Measurements from ENCODE around the gene POU6F1.
A peak's percentile ranks its signal among the peaks of the same experiment; 100 is the strongest.

Gene POU6F1

GRCh38 chr12:51242120-51242519 is 24.3 kb upstream of the POU6F1 start:
- Histone ChIP-seq H3K9ac (ENCODE audit: low read depth, low read length, poor library complexity, severe bottlenecking) (no peak overlapping the region), H3K4me3 (ENCODE audit: low read length, poor library complexity, severe bottlenecking) (no peak overlapping the region), H3K27me3 (ENCODE audit: insufficient read depth, low read length, poor library complexity, severe bottlenecking) (peaks cover 3% of the 10 kb centered on the region), H3K79me2 (ENCODE audit: insufficient read depth, low read length) (peaks cover 40% of the 10 kb centered on the region), H4K20me1 (ENCODE audit: insufficient read depth, low read length, poor library complexity, severe bottlenecking) (peaks cover 35% of the 10 kb centered on the region), H3K4me1 (ENCODE audit: insufficient read depth, low read length, poor library complexity, severe bottlenecking) (peaks cover 42% of the 10 kb centered on the region), H3K9me2 (replicated peaks; ENCODE audit: low read depth, low read length) (no peaks in the 10 kb centered on the region), H3K9me3 (ENCODE audit: insufficient read depth, low read depth, low read length) (no peaks in the 10 kb centered on the region), H2AFZ (ENCODE audit: low read length) (no peak overlapping the region), H3K4me2 (ENCODE audit: low read depth, low read length, poor library complexity, severe bottlenecking) (peak overlapping the region; percentile 19), H3F3A (ENCODE audit: low read depth) (peaks cover 10% of the 10 kb centered on the region; the same call in 1 of the 2 replicates), H3K36me3 (ENCODE audit: insufficient read depth, low read length) (peaks cover 60% of the 10 kb centered on the region; the same call in 1 of the 2 replicates)
- TF ChIP-seq CTCF (conservative IDR thresholded peaks at IDR 0.05; ENCODE audit: low read length) (no peak), EZH2phosphoT487 (IDR thresholded peaks at IDR 0.05; ENCODE audit: borderline replicate concordance) (no peak)

GRCh38 chr12:51240971-51241370 is 23.1 kb upstream of the POU6F1 start:
- Histone ChIP-seq H3K9me3 (ENCODE audit: insufficient read depth, low read depth, low read length) (no peaks in the 10 kb centered on the region), H3K36me3 (ENCODE audit: insufficient read depth, low read length) (peaks cover 51% of the 10 kb centered on the region; the same call in 1 of the 2 replicates), H3F3A (ENCODE audit: low read depth) (peaks cover 10% of the 10 kb centered on the region; the same call in 1 of the 2 replicates), H4K20me1 (ENCODE audit: insufficient read depth, low read length, poor library complexity, severe bottlenecking) (peaks cover 35% of the 10 kb centered on the region), H2AFZ (ENCODE audit: low read length) (no peak overlapping the region), H3K79me2 (ENCODE audit: insufficient read depth, low read length) (peaks cover 40% of the 10 kb centered on the region), H3K4me3 (ENCODE audit: low read length, poor library complexity, severe bottlenecking) (peak overlapping the region; percentile 96), H3K9ac (ENCODE audit: low read depth, low read length, poor library complexity, severe bottlenecking) (peak overlapping the region; percentile 98), H3K4me1 (ENCODE audit: insufficient read depth, low read length, poor library complexity, severe bottlenecking) (peaks cover 31% of the 10 kb centered on the region), H3K9me2 (replicated peaks; ENCODE audit: low read depth, low read length) (no peaks in the 10 kb centered on the region), H3K27me3 (ENCODE audit: insufficient read depth, low read length, poor library complexity, severe bottlenecking) (peaks cover 3% of the 10 kb centered on the region), H3K4me2 (ENCODE audit: low read depth, low read length, poor library complexity, severe bottlenecking) (peak overlapping the region; percentile 100)
- TF ChIP-seq EZH2phosphoT487 (IDR thresholded peaks at IDR 0.05; ENCODE audit: borderline replicate concordance): no peak
- no peak for TF ChIP-seq CTCF (conservative IDR thresholded peaks at IDR 0.05; ENCODE audit: low read length)

GRCh38 chr12:51238510-51239334 is 20.9 kb upstream of the POU6F1 start, which contains the start of gene DAZAP2:
DAZAP2 (plus strand) TSS chr12:51238826; CDS start chr12:51238908, 82 bp downstream.
- Histone ChIP-seq H3K79me2 (ENCODE audit: insufficient read depth, low read length) (peaks cover 40% of the 10 kb centered on the region), H3K36me3 (ENCODE audit: insufficient read depth, low read length) (peaks cover 32% of the 10 kb centered on the region; the same call in 1 of the 2 replicates), H3K9me2 (replicated peaks; ENCODE audit: low read depth, low read length) (no peaks in the 10 kb centered on the region), H2AFZ (ENCODE audit: low read length) (peak within 1 kb of the TSS; percentile 88), H3K9me3 (ENCODE audit: insufficient read depth, low read depth, low read length) (no peaks in the 10 kb centered on the region), H4K20me1 (ENCODE audit: insufficient read depth, low read length, poor library complexity, severe bottlenecking) (peaks cover 35% of the 10 kb centered on the region), H3K4me3 (ENCODE audit: low read length, poor library complexity, severe bottlenecking) (peak within 1 kb of the TSS; percentile 96), H3K9ac (ENCODE audit: low read depth, low read length, poor library complexity, severe bottlenecking) (peak within 1 kb of the TSS; percentile 98), H3F3A (ENCODE audit: low read depth) (peaks cover 8% of the 10 kb centered on the region; the same call in 1 of the 2 replicates), H3K4me2 (ENCODE audit: low read depth, low read length, poor library complexity, severe bottlenecking) (peak within 1 kb of the TSS; percentile 100), H3K4me1 (ENCODE audit: insufficient read depth, low read length, poor library complexity, severe bottlenecking) (peaks cover 30% of the 10 kb centered on the region), H3K27me3 (ENCODE audit: insufficient read depth, low read length, poor library complexity, severe bottlenecking) (peaks cover 3% of the 10 kb centered on the region)
- TF ChIP-seq CTCF (conservative IDR thresholded peaks at IDR 0.05; ENCODE audit: low read length): peak; percentile 41
- TF ChIP-seq EZH2phosphoT487 (IDR thresholded peaks at IDR 0.05; ENCODE audit: borderline replicate concordance): no peak

All from Loucy (cell line).